LNCAP (cell line): ENCODE measurements around the gene NARF.

Experiments
- TF ChIP-seq, protein P1 (sequence below): fragments of 450-650 bp; IDR thresholded peaks from 2 replicates; pipeline ENCODE4 v1.5.1; 2017; ENCODE audit warnings: mild to moderate bottlenecking

NARF gene

GRCh38 chr17:82524540-82524939 is 66.0 kb downstream of the NARF start:
- TF ChIP-seq, protein P1, sequence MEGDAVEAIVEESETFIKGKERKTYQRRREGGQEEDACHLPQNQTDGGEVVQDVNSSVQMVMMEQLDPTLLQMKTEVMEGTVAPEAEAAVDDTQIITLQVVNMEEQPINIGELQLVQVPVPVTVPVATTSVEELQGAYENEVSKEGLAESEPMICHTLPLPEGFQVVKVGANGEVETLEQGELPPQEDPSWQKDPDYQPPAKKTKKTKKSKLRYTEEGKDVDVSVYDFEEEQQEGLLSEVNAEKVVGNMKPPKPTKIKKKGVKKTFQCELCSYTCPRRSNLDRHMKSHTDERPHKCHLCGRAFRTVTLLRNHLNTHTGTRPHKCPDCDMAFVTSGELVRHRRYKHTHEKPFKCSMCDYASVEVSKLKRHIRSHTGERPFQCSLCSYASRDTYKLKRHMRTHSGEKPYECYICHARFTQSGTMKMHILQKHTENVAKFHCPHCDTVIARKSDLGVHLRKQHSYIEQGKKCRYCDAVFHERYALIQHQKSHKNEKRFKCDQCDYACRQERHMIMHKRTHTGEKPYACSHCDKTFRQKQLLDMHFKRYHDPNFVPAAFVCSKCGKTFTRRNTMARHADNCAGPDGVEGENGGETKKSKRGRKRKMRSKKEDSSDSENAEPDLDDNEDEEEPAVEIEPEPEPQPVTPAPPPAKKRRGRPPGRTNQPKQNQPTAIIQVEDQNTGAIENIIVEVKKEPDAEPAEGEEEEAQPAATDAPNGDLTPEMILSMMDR, result no peak

DNA sequence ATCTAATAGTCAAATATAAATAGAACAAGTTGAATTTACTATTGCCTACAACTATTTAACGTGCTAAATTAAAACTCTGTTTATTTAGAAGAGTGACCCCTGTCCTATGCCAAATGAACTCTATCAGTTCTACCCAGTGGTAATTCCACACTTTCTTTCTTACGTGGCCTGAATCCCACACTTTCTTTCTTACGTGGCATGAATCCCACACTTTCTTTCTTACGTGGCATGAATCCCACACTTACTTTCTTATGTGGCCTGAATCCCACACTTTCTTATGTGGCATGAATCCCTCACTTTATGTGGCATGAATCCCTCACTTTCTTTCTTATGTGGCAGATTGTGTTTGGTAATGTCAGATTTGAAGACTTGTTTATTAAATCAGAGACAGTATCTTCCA is 67.2 kb downstream of the NARF start:
- TF ChIP-seq, protein P1, result no peak

DNA sequence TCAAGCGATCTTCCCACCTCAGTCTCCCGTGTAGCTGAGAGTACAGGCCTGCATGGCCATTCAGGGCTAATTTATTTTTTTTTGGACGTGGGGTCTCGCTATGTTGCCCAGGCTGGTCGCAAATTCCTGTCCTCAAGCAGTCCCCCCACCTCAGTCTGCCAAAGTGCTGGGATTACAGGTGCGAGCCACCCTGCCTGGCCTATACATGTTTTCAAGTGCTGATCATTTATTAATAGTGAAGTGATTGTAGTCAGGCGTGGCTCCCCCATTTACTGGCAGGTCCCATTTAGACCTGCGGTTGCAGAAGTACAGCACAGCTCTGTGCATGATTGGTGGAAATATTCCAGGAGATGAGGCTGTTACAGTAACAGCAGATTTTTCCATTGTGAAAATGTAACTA is 69.4 kb downstream of the NARF start:
- TF ChIP-seq, protein P1, result no peak

DNA sequence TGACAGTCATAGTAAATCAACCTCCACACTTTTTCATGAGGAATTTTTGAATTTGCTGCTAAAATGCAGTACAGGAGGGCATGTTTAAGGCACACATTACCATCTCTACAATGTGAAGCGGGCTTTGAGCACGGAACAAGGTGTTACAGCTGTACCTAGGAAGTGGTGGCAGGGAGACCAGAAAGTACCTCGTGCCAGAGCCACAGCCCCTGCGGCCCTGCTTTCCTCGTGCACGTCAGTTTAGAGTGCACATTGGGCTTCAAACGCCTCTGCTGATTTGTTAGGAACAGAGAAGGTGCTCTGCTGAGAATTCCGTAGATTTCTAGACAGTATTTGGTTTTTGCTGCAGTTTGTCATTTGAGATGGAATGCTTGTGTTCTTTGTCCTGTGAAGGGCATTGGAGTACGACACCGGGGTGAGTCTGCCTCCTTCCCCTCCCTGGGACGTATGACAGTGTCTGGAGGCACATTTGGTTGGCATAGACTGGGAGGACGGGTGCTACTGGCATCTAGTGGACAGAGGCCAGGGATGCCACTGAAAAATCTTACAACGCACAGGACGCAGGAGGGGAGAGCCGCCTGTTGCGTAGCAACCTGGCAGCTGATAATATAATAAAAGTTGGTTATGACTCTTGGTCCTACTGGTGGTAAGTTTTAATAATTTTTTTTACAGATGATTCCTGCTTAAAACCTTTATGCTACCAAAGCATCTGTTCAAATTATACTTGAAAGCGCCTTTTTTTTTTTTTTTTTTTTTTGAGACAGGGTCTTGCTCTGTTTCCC is 70.1 kb downstream of the NARF start:
- TF ChIP-seq, protein P1, result peak; percentile 67; the same call in 1 of the 2 replicates

DNA sequence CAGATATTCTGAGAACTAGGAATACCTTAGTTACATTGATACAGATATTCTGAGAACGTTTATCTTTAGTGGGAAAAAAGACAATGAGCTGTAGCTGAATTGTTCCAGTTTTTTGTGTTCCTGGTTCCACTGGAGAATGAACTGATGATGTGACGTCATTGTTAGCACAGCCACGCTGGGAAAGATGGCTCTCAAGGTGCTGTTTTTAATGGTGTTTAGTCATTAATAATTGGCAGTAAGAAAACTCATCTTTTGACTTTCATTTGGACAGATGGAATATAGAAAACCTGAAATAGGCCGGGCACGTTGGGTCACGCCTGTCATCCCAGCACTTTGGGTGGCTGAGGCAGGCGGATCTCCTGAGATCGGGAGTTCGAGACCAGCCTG is 71.4 kb downstream of the NARF start:
- TF ChIP-seq, protein P1, result no peak

DNA sequence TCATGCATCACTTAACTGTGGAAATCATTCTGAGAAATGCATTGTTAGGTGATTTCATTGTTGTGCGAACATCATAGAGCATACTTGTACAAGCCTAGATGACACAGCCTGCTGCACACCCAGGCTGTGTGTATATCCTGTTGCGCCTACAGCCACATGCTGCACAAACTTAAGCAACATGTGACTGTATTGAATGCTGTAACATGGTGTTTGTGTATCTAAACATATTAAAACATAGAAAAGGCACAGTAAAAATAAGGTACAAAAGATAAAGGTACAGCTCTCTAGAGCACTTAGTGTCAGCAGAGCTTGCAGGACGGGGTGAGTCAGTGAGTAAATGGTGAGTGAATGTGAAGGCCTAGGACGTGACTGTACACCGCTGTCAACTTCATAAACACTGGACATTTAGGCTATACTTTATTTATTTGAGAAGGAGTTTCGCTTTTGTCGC is 72.9 kb downstream of the NARF start:
- TF ChIP-seq, protein P1, result no peak

DNA sequence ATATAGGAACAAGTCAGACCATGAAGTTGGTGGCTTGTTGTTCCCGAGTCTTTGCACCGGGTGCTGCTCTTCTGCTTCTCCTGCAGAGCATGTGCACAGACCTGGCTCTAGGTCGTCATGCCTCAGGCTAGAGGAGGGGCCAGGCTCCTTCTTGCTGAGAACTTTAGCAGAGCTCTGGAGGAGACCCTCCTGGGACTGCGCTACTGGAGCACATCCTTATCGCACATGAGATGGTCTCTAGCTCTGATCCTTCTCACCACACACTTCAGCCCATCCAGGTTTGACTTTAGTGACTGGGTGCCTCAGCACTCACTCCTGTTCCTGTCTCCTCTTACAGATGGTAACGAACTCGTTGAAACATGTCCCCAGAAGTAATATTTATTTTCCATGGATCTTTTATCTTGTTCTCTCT is 75.9 kb downstream of the NARF start:
- TF ChIP-seq, protein P1, result no peak
